ENCODE measurements around the gene FANCG. TPM values are rescaled to one million over a fixed set of nuclear protein-coding genes. Genes with fewer than 3 reads are reported as not detected.

Gene FANCG
- total RNA-seq (10 to 100 TPM; 15.2 to 15.4 TPM), polyA plus RNA-seq (10 to 100 TPM in 1 of 2 donors, 1 to 10 TPM in 1; 7.2 to 20.6 TPM)
- long read RNA-seq, donor 1, partial matches to known transcripts, result 0 of 2 reads
- long read RNA-seq, donor 1, other reads (novel, unspliced or antisense), result 0 of 2 reads
- long read RNA-seq, donor 2, result 0 reads
- long read RNA-seq, donor 3, result 0 reads
- long read RNA-seq, donor 4, partial matches to known transcripts, result 0 of 1 reads
- long read RNA-seq, donor 4, other reads (novel, unspliced or antisense), result 0 of 1 reads
- long read RNA-seq, donor 5, partial matches to known transcripts, result 0 of 1 reads
- long read RNA-seq, donor 5, other reads (novel, unspliced or antisense), result 0 of 1 reads

- DNase-seq (peak; percentile 92 to 95 (median 95)), ATAC-seq (ENCODE audit: insufficient read depth, low FRiP score) (peak; percentile 97)
- H3K4me1 ChIP-seq (ENCODE audit: control insufficient read depth in 5 of 5, insufficient read depth in 5 of 5, low read length in 5 of 5), result peaks cover 0 to 16% (median 7%) of the 10 kb centered on the region in 5 donors
- peak within 1 kb of the TSS; percentile 51 to 80 for H3K9ac ChIP-seq (ENCODE audit: insufficient read depth in 1 of 2, low read length in 2 of 2)
- 0% methylated on average over 65 to 67 of the region's 67 CpGs for WGBS, 2 donors
- peak within 1 kb of the TSS; percentile 57 to 66 for H3K27ac ChIP-seq (ENCODE audit: low read depth in 1 of 2, low read length in 1 of 2)
- H3K9me3 ChIP-seq (ENCODE audit: control insufficient read depth in 4 of 4, insufficient read depth in 3 of 4, low read length in 3 of 4), result no peaks in the 10 kb centered on the region
- H3K4me3 ChIP-seq, result peak within 1 kb of the TSS; percentile 66
- H3K27me3 ChIP-seq (ENCODE audit: control insufficient read depth in 3 of 3, insufficient read depth in 3 of 3, low read length in 2 of 3), result no peaks in the 10 kb centered on the region
- H3K36me3 ChIP-seq (ENCODE audit: control insufficient read depth in 4 of 4, insufficient read depth in 4 of 4, low read length in 4 of 4), result peaks cover 0 to 20% (median 9%) of the 10 kb centered on the region in 4 donors
- TF ChIP-seq, protein P1, sequence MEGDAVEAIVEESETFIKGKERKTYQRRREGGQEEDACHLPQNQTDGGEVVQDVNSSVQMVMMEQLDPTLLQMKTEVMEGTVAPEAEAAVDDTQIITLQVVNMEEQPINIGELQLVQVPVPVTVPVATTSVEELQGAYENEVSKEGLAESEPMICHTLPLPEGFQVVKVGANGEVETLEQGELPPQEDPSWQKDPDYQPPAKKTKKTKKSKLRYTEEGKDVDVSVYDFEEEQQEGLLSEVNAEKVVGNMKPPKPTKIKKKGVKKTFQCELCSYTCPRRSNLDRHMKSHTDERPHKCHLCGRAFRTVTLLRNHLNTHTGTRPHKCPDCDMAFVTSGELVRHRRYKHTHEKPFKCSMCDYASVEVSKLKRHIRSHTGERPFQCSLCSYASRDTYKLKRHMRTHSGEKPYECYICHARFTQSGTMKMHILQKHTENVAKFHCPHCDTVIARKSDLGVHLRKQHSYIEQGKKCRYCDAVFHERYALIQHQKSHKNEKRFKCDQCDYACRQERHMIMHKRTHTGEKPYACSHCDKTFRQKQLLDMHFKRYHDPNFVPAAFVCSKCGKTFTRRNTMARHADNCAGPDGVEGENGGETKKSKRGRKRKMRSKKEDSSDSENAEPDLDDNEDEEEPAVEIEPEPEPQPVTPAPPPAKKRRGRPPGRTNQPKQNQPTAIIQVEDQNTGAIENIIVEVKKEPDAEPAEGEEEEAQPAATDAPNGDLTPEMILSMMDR (IDR thresholded peaks at IDR 0.05; ENCODE audit: control extremely low read depth, extremely low read depth), result no peak
Observed at GRCh38 chr9:35079426-35080341, at the start of gene FANCG. TSS of gene FANCG (minus strand) at chr9:35079942. CDS start at chr9:35079524, 418 bp downstream.

GRCh38 chr9:35116898-35117551, 37.3 kb upstream of the FANCG start:
- 21 to 28% methylated on average over 30 of the region's 30 CpGs for WGBS, 2 donors
- Histone ChIP-seq H3K27ac (ENCODE audit: low read depth in 1 of 2, low read length in 1 of 2) (peak overlapping the region; percentile 34 to 90), H3K9me3 (ENCODE audit: control insufficient read depth in 4 of 4, insufficient read depth in 3 of 4, low read length in 3 of 4) (no peaks in the 10 kb centered on the region), H3K9ac (ENCODE audit: insufficient read depth in 1 of 2, low read length in 2 of 2) (peak overlapping the region in 1 of 2 donors; percentile 71), H3K27me3 (ENCODE audit: control insufficient read depth in 3 of 3, insufficient read depth in 3 of 3, low read length in 2 of 3) (no peaks in the 10 kb centered on the region), H3K4me3 (no peak overlapping the region), H3K4me1 (ENCODE audit: control insufficient read depth in 5 of 5, insufficient read depth in 5 of 5, low read length in 5 of 5) (peaks cover 12 to 31% (median 19%) of the 10 kb centered on the region in 5 donors), H3K36me3 (ENCODE audit: control insufficient read depth in 4 of 4, insufficient read depth in 4 of 4, low read length in 4 of 4) (no peaks in the 10 kb centered on the region)
- TF ChIP-seq, protein P1 (IDR thresholded peaks at IDR 0.05; ENCODE audit: control extremely low read depth, extremely low read depth), result peak; percentile 95
- DNase-seq (peak; percentile 92 to 96 (median 95)), ATAC-seq (ENCODE audit: insufficient read depth, low FRiP score) (peak; percentile 72)

DNA sequence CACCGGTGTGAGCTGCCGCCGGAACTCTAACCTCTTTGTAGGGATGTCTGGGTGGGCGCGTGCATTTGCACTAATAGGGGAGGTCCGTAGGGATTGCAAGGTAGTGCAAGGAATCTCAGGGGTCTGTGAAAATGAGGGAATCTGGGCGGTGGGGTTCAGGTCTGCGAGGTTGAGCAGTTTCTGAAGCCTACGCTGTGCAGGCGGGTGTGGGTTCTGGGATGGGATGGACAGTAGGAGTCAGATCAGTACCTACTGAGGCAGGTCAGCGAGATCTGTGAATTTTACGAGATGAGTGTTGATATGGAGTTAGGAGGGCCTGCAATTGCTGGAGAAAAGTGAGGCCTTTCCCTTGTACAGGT, 36.8 kb upstream of the FANCG start:
- Histone ChIP-seq H3K4me1 (ENCODE audit: control insufficient read depth in 5 of 5, insufficient read depth in 5 of 5, low read length in 5 of 5) (peaks cover 14 to 35% (median 24%) of the 10 kb centered on the region in 5 donors), H3K4me3 (no peak overlapping the region), H3K36me3 (ENCODE audit: control insufficient read depth in 4 of 4, insufficient read depth in 4 of 4, low read length in 4 of 4) (no peaks in the 10 kb centered on the region), H3K27me3 (ENCODE audit: control insufficient read depth in 3 of 3, insufficient read depth in 3 of 3, low read length in 2 of 3) (no peaks in the 10 kb centered on the region), H3K9ac (ENCODE audit: insufficient read depth in 1 of 2, low read length in 2 of 2) (peak overlapping the region in 1 of 2 donors; percentile 19), H3K9me3 (ENCODE audit: control insufficient read depth in 4 of 4, insufficient read depth in 3 of 4, low read length in 3 of 4) (no peaks in the 10 kb centered on the region), H3K27ac (ENCODE audit: low read depth in 1 of 2, low read length in 1 of 2) (peak overlapping the region; percentile 24 to 90)
- TF ChIP-seq, protein P1 (IDR thresholded peaks at IDR 0.05; ENCODE audit: control extremely low read depth, extremely low read depth), result no peak
- DNase-seq (no peak), ATAC-seq (ENCODE audit: insufficient read depth, low FRiP score) (no peak)
- WGBS, 2 donors, result 0 to 1% methylated on average over 12 of the region's 12 CpGs

Data from lung (tissue), 16 donors.